Stimulated activated CD4-positive, alpha-beta T cell treated with anti-CD3 and anti-CD28 coated beads, Interleukin-4, amount 100 ng/mL, for 48 hours (primary cell): ENCODE results near the gene TRERF1.

ENCODE experiments used
- DNase-seq, 2 donors: peaks; one replicate each; pipeline ENCODE4 v3.0.0-alpha.2; 2020; ENCODE audit warnings: low read depth in 2 of 2

The TRERF1 gene

DNA sequence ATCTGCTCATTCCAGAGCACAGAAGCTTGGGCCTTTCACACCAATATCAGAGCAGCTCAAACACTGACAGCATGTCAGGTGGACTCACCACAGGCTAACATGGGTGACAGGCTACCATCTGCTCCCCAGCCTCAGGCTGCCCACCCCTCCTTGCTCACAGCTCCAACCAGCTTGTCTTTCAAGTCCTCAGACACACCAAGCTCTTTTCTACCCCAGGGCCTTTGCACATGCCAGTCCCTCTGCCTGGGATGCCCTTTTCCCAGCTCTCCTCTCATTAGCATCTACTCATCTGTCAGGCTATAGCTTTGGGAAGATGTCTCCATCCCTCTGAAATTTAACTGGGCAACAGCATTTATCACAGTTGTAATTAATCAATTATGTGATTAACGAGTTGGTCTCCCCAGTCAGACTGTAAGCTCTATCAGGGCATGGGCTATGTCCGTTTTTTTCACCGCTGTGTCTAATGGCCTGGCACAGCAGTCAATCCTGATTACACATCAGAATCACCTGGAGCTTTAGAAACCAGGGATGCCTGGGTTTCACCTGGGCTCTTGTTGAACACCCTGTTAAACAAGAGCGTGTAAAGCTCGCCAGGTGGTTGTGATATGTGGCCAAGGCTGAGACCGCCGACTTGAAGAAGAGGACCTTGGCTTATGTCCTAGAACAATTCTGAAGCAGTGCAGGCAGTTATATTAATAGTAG lies 145.1 kb downstream of the TRERF1 start:
- no peak for DNase-seq

DNA sequence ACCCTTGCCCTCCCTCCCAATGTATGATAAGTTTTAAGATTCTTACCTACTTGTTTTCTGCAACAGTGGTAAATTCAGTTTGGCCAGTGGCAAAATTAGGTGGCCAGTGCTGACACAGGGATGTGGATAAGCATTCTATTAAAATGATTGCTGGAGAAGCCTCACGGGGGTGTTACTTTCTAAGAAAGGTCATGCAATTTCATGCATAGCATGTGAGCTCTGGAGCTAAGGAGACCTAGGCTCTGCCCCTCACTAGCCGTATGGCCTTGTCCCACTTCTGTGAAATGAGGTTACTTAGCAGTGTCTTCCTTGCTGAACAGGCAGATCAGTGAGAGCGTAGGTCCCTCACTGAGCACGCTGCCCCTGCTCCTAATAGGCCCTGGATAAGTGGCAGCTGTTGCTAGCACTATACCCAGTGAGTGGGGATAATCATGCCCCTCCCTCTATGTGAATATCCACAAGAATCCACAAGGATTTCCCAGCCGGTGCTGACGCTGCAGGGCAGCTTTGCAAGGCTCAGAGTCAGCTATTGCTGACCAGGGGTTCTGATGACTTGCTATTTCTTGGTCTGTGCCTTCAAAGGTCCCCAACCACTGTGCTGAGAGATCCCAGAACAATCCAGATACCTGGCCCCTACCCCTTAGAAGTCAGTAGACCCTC lies 147.5 kb downstream of the TRERF1 start:
- no peak for DNase-seq

- no peak for DNase-seq
These were observed 149.3 kb downstream of the TRERF1 start for GRCh38 chr6:42302411-42302810.

- DNase-seq = no peak
These were observed 149.7 kb downstream of the TRERF1 start for GRCh38 chr6:42301986-42302385.

DNA sequence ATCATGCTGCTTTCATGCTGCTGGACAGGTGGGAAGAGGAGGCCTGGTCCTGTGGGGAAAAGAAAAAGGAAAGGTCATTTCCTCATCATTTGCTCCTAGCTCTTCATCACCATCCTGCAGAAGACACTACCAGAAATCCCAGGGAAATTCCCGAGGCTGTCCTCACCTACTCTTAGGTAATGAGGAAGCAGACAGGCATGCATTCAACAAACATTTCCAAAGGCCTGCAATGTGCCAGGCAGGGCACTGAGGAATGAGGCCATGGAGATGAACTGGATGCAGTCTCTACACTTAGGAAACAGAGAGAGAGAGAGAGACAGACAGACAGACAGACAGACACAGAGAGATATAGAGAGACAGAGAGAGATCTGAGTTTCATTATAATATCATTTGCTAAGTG lies 151.0 kb downstream of the TRERF1 start:
- no peak for DNase-seq

DNA sequence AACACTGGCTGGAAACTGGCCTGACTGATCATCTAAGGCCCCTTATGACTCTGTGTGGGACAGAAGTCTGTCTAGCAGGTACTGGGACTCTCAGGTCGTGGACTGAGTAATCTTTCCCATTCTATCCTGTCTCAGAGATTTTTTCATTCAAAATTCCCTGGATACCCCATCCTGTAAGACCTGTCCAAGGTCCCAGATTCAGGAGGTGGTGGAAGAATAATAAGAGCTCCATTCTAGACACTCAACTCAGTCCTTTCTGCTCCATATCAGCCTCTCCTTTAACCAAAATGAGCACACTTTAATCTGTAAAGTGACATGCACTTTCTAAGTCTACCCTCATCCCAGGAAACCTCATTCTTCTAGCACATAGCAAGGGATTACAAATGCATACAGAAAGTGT lies 151.5 kb downstream of the TRERF1 start:
- no peak for DNase-seq

DNA sequence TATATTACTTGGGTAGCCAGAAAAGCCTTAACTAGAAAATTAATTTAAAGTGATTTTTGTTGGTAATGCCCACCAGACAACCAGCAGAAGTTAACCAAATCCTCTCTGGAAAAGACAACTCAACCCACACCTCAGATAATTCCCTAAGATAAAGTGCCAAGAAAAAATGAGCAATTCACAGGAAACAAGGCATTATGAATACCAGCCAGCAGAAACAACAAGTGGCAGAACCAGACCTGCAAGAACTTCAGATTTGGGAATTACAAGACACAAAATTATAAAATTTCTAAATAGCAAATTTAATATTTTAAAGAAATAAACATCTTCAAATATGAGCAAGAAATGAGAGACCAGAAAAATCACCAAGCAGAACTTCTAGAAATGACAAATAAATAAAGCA lies 154.1 kb downstream of the TRERF1 start:
- DNase-seq = no peak

DNA sequence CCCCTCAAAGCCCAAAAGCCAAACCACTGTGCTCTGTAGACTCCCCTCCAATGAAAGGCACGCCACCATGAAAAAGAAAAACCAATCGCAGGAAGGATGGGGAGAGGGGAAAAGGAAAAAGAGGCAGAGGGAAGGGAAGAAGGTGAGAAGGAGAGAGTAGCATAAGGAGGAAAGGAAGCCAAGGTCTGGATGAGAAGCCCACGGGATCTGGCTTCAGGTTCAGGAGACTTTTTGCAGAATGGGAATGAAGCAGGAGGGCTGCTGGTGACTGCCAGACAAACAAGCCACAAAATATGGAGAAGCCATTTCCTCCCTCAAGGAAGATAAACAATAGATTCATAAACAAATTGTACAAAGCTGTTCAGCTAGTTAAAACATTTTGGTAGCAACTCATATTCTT lies 155.1 kb downstream of the TRERF1 start:
- no peak for DNase-seq

GRCh38 chr6:42295677-42296076 lies 156.0 kb downstream of the TRERF1 start:
- no peak for DNase-seq

- DNase-seq = no peak
These were observed 156.5 kb downstream of the TRERF1 start for GRCh38 chr6:42295181-42295580.

GRCh38 chr6:42294759-42295158 lies 157.0 kb downstream of the TRERF1 start:
- no peak for DNase-seq

GRCh38 chr6:42293386-42293977 lies 158.2 kb downstream of the TRERF1 start:
- no peak for DNase-seq

DNA sequence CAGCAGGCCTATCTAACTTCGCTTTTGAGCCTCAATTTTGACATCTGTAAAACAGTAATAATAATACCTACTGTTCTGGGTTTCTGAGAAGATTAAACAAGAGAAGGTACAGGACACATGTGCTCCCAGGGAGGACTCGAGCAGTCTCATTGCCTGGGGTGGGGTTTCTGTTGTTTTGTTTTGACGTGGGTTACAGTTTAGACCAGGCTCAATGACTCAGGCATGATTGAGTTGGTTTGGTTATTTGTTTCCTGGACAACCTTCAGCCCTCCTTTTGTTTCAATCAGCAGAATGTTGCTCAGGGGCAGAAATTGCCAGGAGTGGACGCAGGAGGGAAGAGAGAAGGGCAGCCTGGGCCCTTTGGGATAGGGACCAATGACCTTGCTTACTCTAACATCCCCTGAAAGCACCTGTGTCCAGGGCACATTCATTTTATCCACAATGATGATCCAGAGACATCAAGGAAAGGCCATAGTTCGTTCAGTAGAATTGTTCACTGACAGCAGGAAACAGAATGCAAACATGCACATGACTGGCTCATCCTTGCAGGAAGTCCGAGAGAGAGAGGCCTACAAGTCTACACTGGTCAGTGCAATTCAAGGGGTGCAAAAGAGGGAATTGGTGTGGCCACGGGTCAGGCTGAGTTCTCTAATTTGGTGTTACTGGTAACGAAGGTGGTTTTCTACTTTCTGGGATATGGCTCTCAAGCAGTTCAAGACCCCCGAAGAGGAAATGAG lies 159.6 kb downstream of the TRERF1 start:
- no peak for DNase-seq

DNA sequence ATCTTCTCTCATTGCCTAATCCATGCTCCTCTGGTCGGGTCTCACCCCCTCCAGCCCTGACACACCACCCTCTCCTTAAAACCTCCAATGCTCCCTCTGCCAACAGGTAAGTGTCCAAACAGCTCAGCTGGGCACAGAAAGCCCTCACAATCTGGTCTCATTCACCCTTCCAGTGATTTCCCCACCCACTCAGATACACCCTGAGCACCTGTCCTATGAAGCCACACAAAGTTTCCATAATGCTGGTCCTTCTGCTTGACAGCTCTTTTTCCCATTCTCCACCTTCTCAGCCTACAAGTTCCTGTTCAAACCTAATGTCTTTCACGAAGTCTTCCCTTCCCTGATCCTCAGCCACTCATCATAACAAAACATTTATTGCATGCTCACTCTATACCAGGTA lies 164.0 kb downstream of the TRERF1 start:
- no peak for DNase-seq

- DNase-seq = peak in 1 of 2 donors; percentile 14
These were observed 170.2 kb downstream of the TRERF1 start for GRCh38 chr6:42281570-42281969.

DNA sequence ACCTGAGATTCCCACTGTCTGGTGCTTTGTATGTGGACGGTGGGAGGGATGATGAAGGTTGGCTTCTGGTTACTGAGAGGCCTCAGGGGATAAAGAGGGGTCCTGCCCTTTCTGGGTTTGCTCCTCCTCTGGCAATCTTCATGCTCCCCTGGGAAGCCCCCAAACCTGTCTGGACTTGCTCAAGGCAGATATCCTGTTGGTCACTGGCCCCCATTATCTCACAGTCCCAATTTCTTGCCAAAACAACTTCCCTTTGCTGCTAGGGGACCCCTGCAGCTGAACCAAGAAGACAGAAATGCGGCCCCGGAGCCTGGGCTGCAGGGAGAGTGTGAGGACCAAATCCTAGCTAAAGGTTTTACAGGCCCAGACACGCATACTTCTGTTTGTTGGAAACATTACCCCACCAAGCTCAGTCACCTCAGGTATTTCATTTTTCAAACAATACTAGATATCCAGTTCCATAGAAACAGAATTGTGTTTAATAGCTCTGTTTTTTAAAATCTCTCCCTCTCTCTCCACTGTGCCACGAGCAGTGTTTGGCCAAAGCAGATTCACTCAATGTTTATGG lies 170.7 kb downstream of the TRERF1 start:
- DNase-seq = no peak

- no peak for DNase-seq
These were observed 171.6 kb downstream of the TRERF1 start for GRCh38 chr6:42279966-42280629.

DNA sequence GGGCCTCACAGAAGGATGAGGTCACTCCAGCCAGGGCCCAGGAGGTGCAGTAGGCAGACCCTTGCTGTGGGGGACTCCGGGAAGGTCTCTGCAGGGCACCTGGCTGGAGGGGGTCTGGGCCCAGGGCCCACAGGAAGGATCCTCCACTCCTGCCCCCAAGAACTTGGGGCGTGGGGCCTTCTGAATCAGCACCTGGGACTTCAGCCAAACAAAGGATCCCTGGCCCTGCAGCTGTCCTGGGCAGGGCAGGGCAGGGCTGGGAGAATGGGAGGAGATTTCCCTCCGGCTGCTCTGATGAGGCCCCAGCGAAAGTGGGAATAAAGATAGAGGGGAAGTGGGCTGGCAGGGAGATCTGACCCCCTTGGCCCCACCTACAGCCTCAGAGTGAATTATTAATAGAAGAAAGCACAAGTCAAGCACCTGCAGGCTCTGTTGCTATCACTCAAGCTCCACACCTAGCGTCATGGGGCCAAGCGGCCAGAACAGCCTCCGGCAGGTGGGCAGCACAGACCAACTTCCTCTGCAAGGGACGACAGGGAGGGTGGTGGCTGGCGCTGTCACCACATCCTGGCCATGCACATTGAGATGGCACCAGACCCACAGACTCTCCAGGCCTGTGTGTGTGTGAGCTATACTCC lies 172.5 kb downstream of the TRERF1 start:
- DNase-seq = no peak

GRCh38 chr6:42278131-42278853 lies 173.4 kb downstream of the TRERF1 start:
- DNase-seq = no peak
